Vagina (tissue), 2 donors: ENCODE results near the gene RITA1. TPM values are rescaled to one million over a fixed set of nuclear protein-coding genes. Genes with fewer than 3 reads are reported as not detected.

ENCODE experiments used
- DNase-seq, 2 donors: peaks; one replicate each; pipeline ENCODE4 v3.0.0-alpha.2; 2017; ENCODE audit errors: extremely low spot score in 2 of 2
- H3K27ac ChIP-seq: fragments of 200-600 bp; sonication (generic); one replicate; pipeline ENCODE4 v1.5.1; 2019
- H3K27me3 ChIP-seq: fragments of 200-600 bp; sonication (generic); one replicate; pipeline ENCODE4 v1.5.1; 2019
- H3K36me3 ChIP-seq, 2 donors: fragments of 200-600 bp; sonication (generic); one replicate each; pipeline ENCODE4 v1.5.1; 2017 to 2019
- H3K4me1 ChIP-seq: fragments of 200-600 bp; sonication (generic); one replicate; pipeline ENCODE4 v1.5.1; 2019
- H3K4me3 ChIP-seq, 2 donors: fragments of 200-600 bp; sonication (generic); 1 replicate in 1 of 2; 2 replicates in 1 of 2; pipeline ENCODE4 v1.5.1; 2016 to 2019
- H3K9me3 ChIP-seq: fragments of 200-600 bp; sonication (generic); one replicate; pipeline ENCODE4 v1.5.1; 2019
- POLR2A ChIP-seq, 2 donors: fragments of 450-650 bp; IDR thresholded peaks; one replicate each; pipeline ENCODE4 v1.6.1; 2017; ENCODE audit warnings: antibody characterized with exemption in 2 of 2, mild to moderate bottlenecking in 2 of 2, moderate library complexity in 2 of 2
- POLR2AphosphoS5 ChIP-seq, 2 donors: sonication (generic); formaldehyde crosslinking; IDR thresholded peaks; one replicate each; pipeline ENCODE4 v1.9.0; 2017; ENCODE audit warnings: antibody characterized with exemption in 2 of 2, mild to moderate bottlenecking in 2 of 2, low read depth in 1 of 2; ENCODE audit not compliant: insufficient read depth in 1 of 2
- intact Hi-C: fragments of 100-400 bp; cut with DNase I; formaldehyde crosslinking; loops from one replicate; pipeline ENCODE4 v1.15.1; 2023
- total RNA-seq: library from RNA; depleted of rRNA; stranded (reverse); fragments of >200 nt; gene quantifications from one replicate; pipeline ENCODE4 v1.2.3, GENCODE V29; 2016
- TF ChIP-seq, protein P1 (sequence below), 3 experiments: fragments of 450-650 bp in 2 of 3; fragments of 200-600 bp in 1 of 3; sonication (generic) in 1 of 3; IDR thresholded peaks; one replicate each; pipeline ENCODE4 v1.5.1; 2017 to 2019; ENCODE audit warnings: antibody characterized with exemption in 3 of 3, mild to moderate bottlenecking in 2 of 3, moderate library complexity in 2 of 3

The RITA1 gene
- total RNA-seq, 1 donor from 2014 or later, result 14.5 TPM

DNA sequence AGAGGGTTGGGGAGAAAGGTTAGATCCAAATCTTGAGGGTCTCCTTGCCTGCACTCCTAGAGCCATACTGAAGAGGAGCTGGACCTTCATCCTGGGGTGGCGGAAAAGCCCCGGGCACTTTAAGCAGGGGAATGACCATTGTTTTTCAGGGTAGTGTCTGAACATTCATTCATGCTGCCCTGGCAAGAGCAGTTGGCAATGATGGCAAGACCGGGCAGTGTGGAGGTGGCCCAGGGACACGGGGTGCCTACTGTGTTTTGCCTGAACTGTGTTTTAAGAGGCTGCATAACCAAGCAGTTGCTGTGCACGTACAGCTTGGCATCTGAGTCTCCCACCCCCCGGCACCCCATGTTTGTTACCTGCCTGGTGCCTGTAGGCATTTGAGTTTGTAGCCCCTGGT, 50.5 kb downstream of the RITA1 start:
- H3K36me3 ChIP-seq, result peaks cover 0 to 34% of the 10 kb centered on the region in 2 donors
- no peaks in the 10 kb centered on the region for H3K9me3 ChIP-seq
- no peak overlapping the region for H3K4me3 ChIP-seq
- intact Hi-C loops, result no loop called here
- TF ChIP-seq, protein P1, sequence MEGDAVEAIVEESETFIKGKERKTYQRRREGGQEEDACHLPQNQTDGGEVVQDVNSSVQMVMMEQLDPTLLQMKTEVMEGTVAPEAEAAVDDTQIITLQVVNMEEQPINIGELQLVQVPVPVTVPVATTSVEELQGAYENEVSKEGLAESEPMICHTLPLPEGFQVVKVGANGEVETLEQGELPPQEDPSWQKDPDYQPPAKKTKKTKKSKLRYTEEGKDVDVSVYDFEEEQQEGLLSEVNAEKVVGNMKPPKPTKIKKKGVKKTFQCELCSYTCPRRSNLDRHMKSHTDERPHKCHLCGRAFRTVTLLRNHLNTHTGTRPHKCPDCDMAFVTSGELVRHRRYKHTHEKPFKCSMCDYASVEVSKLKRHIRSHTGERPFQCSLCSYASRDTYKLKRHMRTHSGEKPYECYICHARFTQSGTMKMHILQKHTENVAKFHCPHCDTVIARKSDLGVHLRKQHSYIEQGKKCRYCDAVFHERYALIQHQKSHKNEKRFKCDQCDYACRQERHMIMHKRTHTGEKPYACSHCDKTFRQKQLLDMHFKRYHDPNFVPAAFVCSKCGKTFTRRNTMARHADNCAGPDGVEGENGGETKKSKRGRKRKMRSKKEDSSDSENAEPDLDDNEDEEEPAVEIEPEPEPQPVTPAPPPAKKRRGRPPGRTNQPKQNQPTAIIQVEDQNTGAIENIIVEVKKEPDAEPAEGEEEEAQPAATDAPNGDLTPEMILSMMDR (IDR thresholded peaks at IDR 0.05), result no peak
- no peak for TF ChIP-seq POLR2AphosphoS5 (IDR thresholded peaks at IDR 0.05; ENCODE audit: insufficient read depth in 1 of 2, low read depth in 1 of 2)
- TF ChIP-seq POLR2A (IDR thresholded peaks at IDR 0.05), result no peak
- no peak overlapping the region for H3K27ac ChIP-seq
- H3K4me1 ChIP-seq, result peaks cover 61% of the 10 kb centered on the region
- DNase-seq, result no peak
- H3K27me3 ChIP-seq, result no peaks in the 10 kb centered on the region

DNA sequence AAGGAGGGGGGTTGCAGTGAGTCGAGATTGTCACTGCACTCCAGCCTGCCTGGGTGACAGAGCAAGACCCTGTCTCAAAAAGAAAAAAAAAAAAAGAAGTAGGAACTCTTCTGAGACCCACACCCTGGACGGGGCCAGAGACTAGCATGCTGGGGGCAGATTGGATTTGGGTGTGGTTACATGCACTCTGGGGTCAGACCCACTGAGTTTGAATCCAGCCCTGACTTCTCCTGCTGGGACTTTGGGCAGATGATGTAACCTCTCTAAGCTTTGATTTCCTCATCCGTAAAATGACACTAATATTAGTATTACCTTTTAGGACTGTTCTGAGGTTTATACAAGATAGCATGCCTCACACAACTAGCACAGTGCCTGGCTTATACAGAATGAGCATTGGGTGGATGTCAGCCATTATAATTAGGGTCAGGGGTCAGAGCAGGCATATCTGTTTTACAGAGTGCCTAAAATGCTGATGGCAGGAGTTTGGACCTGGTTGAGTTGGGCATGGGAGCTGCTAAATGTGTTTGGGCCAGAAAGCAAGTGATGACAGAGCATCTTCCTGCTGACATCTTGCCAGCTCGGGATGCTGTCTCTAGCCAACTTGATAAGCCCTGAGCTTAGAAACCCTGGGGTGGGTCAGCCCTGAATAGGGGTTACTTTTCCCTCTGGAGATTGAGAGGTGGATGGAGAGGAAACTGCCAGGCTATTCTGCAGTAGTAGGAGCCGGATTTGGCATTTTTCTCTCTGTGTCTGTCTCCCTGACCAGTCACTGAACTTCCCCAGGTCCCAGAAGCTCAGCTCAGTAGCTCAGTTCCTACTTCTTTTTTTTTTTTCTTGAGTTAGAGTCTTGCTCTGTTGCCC, 51.2 kb downstream of the RITA1 start:
- Histone ChIP-seq H3K4me1 (peaks cover 61% of the 10 kb centered on the region), H3K36me3 (peaks cover 0 to 26% of the 10 kb centered on the region in 2 donors), H3K9me3 (no peaks in the 10 kb centered on the region), H3K27ac (no peak overlapping the region), H3K27me3 (no peaks in the 10 kb centered on the region), H3K4me3 (no peak overlapping the region)
- DNase-seq, result no peak
- intact Hi-C loops, result no loop called here
- TF ChIP-seq POLR2AphosphoS5 (IDR thresholded peaks at IDR 0.05; ENCODE audit: insufficient read depth in 1 of 2, low read depth in 1 of 2) (no peak), POLR2A (IDR thresholded peaks at IDR 0.05) (no peak)
- TF ChIP-seq, protein P1 (IDR thresholded peaks at IDR 0.05), result no peak

DNA sequence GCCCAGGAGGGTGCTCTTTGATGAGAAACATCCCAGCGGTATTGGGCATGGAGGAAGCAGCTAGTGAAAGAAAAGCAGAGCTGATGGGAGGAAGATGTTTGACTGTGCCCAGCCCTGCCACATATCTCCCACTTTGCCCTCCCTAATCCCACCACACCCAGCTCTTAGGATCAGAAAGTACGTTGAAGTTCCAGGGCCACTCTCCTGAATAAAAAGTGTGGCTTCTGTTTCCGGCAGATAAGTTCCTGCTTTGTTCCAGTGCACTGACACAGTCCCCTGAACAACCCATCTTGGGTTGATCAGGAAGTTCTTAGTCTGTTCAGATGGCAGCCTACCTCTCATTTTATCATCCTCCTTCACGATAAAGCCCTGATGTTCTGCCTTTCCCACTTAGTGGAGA, 52.2 kb downstream of the RITA1 start:
- TF ChIP-seq POLR2A (IDR thresholded peaks at IDR 0.05), result no peak
- TF ChIP-seq POLR2AphosphoS5 (IDR thresholded peaks at IDR 0.05; ENCODE audit: insufficient read depth in 1 of 2, low read depth in 1 of 2), result no peak
- TF ChIP-seq, protein P1 (IDR thresholded peaks at IDR 0.05), result no peak
- Histone ChIP-seq H3K27me3 (no peaks in the 10 kb centered on the region), H3K9me3 (no peaks in the 10 kb centered on the region), H3K27ac (no peak overlapping the region), H3K36me3 (peaks cover 0 to 16% of the 10 kb centered on the region in 2 donors), H3K4me1 (peaks cover 62% of the 10 kb centered on the region), H3K4me3 (no peak overlapping the region)
- intact Hi-C loops, result no loop called here
- no peak for DNase-seq

DNA sequence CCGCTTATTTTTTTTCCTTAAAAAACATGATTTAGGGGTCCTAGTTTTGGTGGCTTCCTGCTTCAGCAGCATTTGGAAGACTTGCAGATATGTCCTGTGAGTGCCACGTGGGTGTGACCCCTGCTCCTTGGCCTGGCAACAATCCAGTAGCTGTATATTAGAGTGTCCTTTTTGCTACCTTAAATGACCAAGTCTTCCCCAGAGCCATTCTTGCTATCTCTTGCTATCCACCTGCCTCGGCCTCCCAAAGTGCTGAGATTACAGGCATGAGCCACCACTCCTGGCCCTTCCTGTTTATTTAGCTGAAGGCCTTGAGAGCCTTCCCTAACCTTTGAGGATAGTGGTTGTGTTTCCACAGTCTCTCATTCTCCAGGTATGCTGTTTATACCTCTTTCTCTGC, 52.8 kb downstream of the RITA1 start:
- no peak for DNase-seq
- Histone ChIP-seq H3K27ac (peak overlapping the region; percentile 91), H3K4me3 (no peak overlapping the region), H3K9me3 (no peaks in the 10 kb centered on the region), H3K4me1 (peaks cover 66% of the 10 kb centered on the region), H3K36me3 (peaks cover 0 to 12% of the 10 kb centered on the region in 2 donors), H3K27me3 (no peaks in the 10 kb centered on the region)
- intact Hi-C loops, result no loop called here
- TF ChIP-seq, protein P1 (IDR thresholded peaks at IDR 0.05), result no peak
- TF ChIP-seq POLR2A (IDR thresholded peaks at IDR 0.05) (no peak), POLR2AphosphoS5 (IDR thresholded peaks at IDR 0.05; ENCODE audit: insufficient read depth in 1 of 2, low read depth in 1 of 2) (no peak)

DNA sequence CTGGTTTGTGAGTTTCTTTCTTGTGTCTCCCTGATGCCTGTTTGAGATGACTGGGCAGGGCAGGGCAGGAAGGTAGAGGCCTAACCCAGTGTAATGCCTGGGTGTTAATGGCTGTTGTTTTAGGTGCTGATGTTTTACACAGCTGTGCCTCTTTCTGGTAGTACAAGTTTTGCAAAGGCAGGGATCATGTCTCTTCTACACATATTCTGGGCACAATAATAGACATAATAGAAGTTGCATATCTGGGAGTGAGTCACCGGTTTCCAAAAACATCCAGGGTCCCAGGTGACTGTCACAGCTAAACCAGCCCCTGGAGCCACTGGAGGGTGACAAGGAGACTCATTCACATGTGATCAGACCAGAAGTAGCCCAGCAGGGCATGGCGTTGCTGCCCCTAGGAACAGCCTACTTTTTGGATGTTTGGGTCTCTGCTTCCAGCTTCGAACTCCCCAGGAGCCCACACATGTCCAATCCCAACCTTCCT, 53.8 kb downstream of the RITA1 start:
- H3K4me1 ChIP-seq, result peaks cover 76% of the 10 kb centered on the region
- no peak for DNase-seq
- TF ChIP-seq POLR2A (IDR thresholded peaks at IDR 0.05), result no peak
- peak in 1 of 2 donors; percentile 30 for TF ChIP-seq POLR2AphosphoS5 (IDR thresholded peaks at IDR 0.05; ENCODE audit: insufficient read depth in 1 of 2, low read depth in 1 of 2)

More for the DNA sequence above, 53.8 kb downstream of the RITA1 start:
- Histone ChIP-seq H3K27me3 (no peaks in the 10 kb centered on the region), H3K27ac (peak overlapping the region; percentile 91), H3K4me3 (peak overlapping the region in 1 of 2 donors; percentile 4), H3K36me3 (peaks cover 0 to 2% of the 10 kb centered on the region in 2 donors), H3K9me3 (no peaks in the 10 kb centered on the region)
- intact Hi-C loops, result no loop called here
